H9 (cell line): ENCODE results near the gene SNX25. TPM values are rescaled to one million over a fixed set of nuclear protein-coding genes. Genes with fewer than 3 reads are reported as not detected.

Experiments
- DNase-seq: peaks from one replicate; pipeline ENCODE4 v3.0.0-alpha.2; 2017
- H2AFZ ChIP-seq: one replicate; pipeline ENCODE4 v1.6.1; 2013; ENCODE audit warnings: mild to moderate bottlenecking, low read length, control low read depth, moderate library complexity
- H2AK5ac ChIP-seq: 2 replicates; pipeline ENCODE4 v1.6.1; 2013; ENCODE audit warnings: low read length, control low read depth, mixed read lengths; ENCODE audit not compliant: insufficient read length
- H2BK120ac ChIP-seq: one replicate; pipeline ENCODE4 v1.6.1; 2013; ENCODE audit warnings: low read depth, mild to moderate bottlenecking, low read length, control low read depth, inconsistent platforms; ENCODE audit not compliant: poor library complexity, severe bottlenecking
- H2BK12ac ChIP-seq: 2 replicates; pipeline ENCODE4 v1.6.1; 2013; ENCODE audit warnings: low read length, control low read depth, mixed read lengths, low read depth; ENCODE audit not compliant: insufficient read length
- H2BK15ac ChIP-seq: 2 replicates; pipeline ENCODE4 v1.6.1; 2013; ENCODE audit warnings: low read depth, low read length, control low read depth
- H2BK20ac ChIP-seq: one replicate; pipeline ENCODE4 v1.6.1; 2013; ENCODE audit warnings: low read depth, mild to moderate bottlenecking, low read length, control low read depth, inconsistent platforms; ENCODE audit not compliant: poor library complexity, severe bottlenecking
- H2BK5ac ChIP-seq: 2 replicates; pipeline ENCODE4 v1.6.1; 2013; ENCODE audit warnings: low read length, control low read depth, mixed read lengths; ENCODE audit not compliant: insufficient read length
- H3K14ac ChIP-seq: 2 replicates; pipeline ENCODE4 v1.6.1; 2013; ENCODE audit warnings: low read length, control low read depth; ENCODE audit not compliant: insufficient read depth
- H3K18ac ChIP-seq: 2 replicates; pipeline ENCODE4 v1.6.1; 2013; ENCODE audit warnings: low read depth, mild to moderate bottlenecking, mixed read lengths, low read length, control low read depth; ENCODE audit not compliant: insufficient read length
- H3K23ac ChIP-seq: 2 replicates; pipeline ENCODE4 v1.6.1; 2013; ENCODE audit warnings: low read length, control low read depth, mixed read lengths, low read depth; ENCODE audit not compliant: insufficient read length
- H3K23me2 ChIP-seq: 2 replicates; pipeline ENCODE4 v1.6.1; 2013; ENCODE audit warnings: low read depth, mild to moderate bottlenecking, mixed read lengths, low read length, control low read depth; ENCODE audit not compliant: insufficient read length, poor library complexity, severe bottlenecking
- H3K27ac ChIP-seq: 2 replicates; pipeline ENCODE4 v1.5.1; 2013; ENCODE audit warnings: low read length, control low read depth, mixed read lengths, low read depth; ENCODE audit not compliant: insufficient read length
- H3K27me3 ChIP-seq: 2 replicates; pipeline ENCODE4 v1.6.1; 2013; ENCODE audit warnings: low read length, control low read depth, inconsistent platforms; ENCODE audit not compliant: insufficient read depth
- H3K4ac ChIP-seq: 2 replicates; pipeline ENCODE4 v1.6.1; 2013; ENCODE audit warnings: low read depth, mild to moderate bottlenecking, control low read depth, inconsistent platforms, low read length, moderate library complexity
- H3K4me1 ChIP-seq: 2 replicates; pipeline ENCODE4 v1.6.1; 2013; ENCODE audit warnings: low read length, control low read depth, inconsistent platforms; ENCODE audit not compliant: insufficient read depth
- H3K4me2 ChIP-seq: 2 replicates; pipeline ENCODE4 v1.6.1; 2013; ENCODE audit warnings: low read length, control low read depth, mixed read lengths; ENCODE audit not compliant: insufficient read length, insufficient read depth
- H3K56ac ChIP-seq: 2 replicates; pipeline ENCODE4 v1.6.1; 2013; ENCODE audit warnings: low read depth, mild to moderate bottlenecking, mixed read lengths, low read length, control low read depth; ENCODE audit not compliant: insufficient read length
- H3K79me1 ChIP-seq: 2 replicates; pipeline ENCODE4 v1.6.1; 2013; ENCODE audit warnings: low read depth, mild to moderate bottlenecking, moderate library complexity, low read length, control low read depth, inconsistent platforms; ENCODE audit not compliant: insufficient read depth, poor library complexity, severe bottlenecking
- H3K79me2 ChIP-seq: 2 replicates; pipeline ENCODE4 v1.6.1; 2013; ENCODE audit warnings: low read length, control low read depth, inconsistent platforms; ENCODE audit not compliant: insufficient read depth
- H3K9ac ChIP-seq: 2 replicates; pipeline ENCODE4 v1.6.1; 2013; ENCODE audit warnings: low read length, control low read depth, mixed read lengths; ENCODE audit not compliant: insufficient read length; ENCODE audit errors: extremely low read depth
- H3K9me3 ChIP-seq: one replicate; pipeline ENCODE4 v1.6.1; 2013; ENCODE audit warnings: low read depth, low read length, inconsistent platforms; ENCODE audit not compliant: control insufficient read depth
- H3T11ph ChIP-seq: one replicate; pipeline ENCODE4 v1.6.1; 2013; ENCODE audit warnings: mild to moderate bottlenecking, low read length, control low read depth, inconsistent platforms
- H4K20me1 ChIP-seq: one replicate; pipeline ENCODE4 v1.6.1; 2013; ENCODE audit not compliant: control insufficient read depth, insufficient read length, insufficient read depth
- H4K5ac ChIP-seq: 2 replicates; pipeline ENCODE4 v1.6.1; 2013; ENCODE audit warnings: low read depth, mild to moderate bottlenecking, mixed read lengths, low read length, control low read depth; ENCODE audit not compliant: insufficient read length
- H4K8ac ChIP-seq: replicated peaks from 2 replicates; pipeline ENCODE4 v1.6.1; 2013; ENCODE audit warnings: low read length, control low read depth, mixed read lengths, low read depth; ENCODE audit not compliant: insufficient read length
- H4K91ac ChIP-seq: 2 replicates; pipeline ENCODE4 v1.6.1; 2013; ENCODE audit warnings: low read depth, mild to moderate bottlenecking, moderate library complexity, mixed read lengths, low read length, control low read depth; ENCODE audit not compliant: insufficient read length
- H3K27ac Mint-ChIP-seq, 3 experiments: 2 replicates in 2 of 3; 3 replicates in 1 of 3; pipeline ENCODE4 v1.8.0; 2020 to 2021; ENCODE audit warnings: mixed read lengths in 3 of 3, mild to moderate bottlenecking in 1 of 3, moderate library complexity in 1 of 3
- H3K27me3 Mint-ChIP-seq: 2 replicates; pipeline ENCODE4 v1.8.0; 2021; ENCODE audit warnings: low read depth, mild to moderate bottlenecking, moderate library complexity, mixed read lengths
- H3K36me3 Mint-ChIP-seq, 3 experiments: 2 replicates in 2 of 3; 3 replicates in 1 of 3; pipeline ENCODE4 v1.8.0; 2020 to 2021; ENCODE audit warnings: low read depth in 3 of 3, mixed read lengths in 3 of 3; ENCODE audit not compliant: insufficient read depth in 1 of 3
- H3K4me1 Mint-ChIP-seq, 2 experiments: 2 replicates each; pipeline ENCODE4 v1.8.0; 2020; ENCODE audit warnings: mixed read lengths in 2 of 2
- H3K4me3 Mint-ChIP-seq, 2 experiments: 2 replicates in 1 of 2; 3 replicates in 1 of 2; pipeline ENCODE4 v1.8.0; 2020 to 2021; ENCODE audit warnings: mild to moderate bottlenecking in 2 of 2, mixed read lengths in 2 of 2, moderate library complexity in 1 of 2
- H3K9me3 Mint-ChIP-seq, 2 experiments: 2 replicates in 1 of 2; 3 replicates in 1 of 2; pipeline ENCODE4 v1.8.0; 2020; ENCODE audit warnings: mild to moderate bottlenecking in 2 of 2, mixed read lengths in 2 of 2, moderate library complexity in 1 of 2
- total RNA-seq: library from RNA; stranded (reverse); gene quantifications from 2 replicates; pipeline ENCODE4 v1.2.1, GENCODE V29; 2021
- TF ChIP-seq, protein P1 (sequence below): fragments of 200-600 bp; sonication (generic); conservative IDR thresholded peaks from 3 replicates; pipeline ENCODE4 v1.8.0; 2021; ENCODE audit warnings: antibody characterized with exemption, mild to moderate bottlenecking

The SNX25 gene
- total RNA-seq, 1 experiment from 2014 or later = 28.2 TPM

DNA sequence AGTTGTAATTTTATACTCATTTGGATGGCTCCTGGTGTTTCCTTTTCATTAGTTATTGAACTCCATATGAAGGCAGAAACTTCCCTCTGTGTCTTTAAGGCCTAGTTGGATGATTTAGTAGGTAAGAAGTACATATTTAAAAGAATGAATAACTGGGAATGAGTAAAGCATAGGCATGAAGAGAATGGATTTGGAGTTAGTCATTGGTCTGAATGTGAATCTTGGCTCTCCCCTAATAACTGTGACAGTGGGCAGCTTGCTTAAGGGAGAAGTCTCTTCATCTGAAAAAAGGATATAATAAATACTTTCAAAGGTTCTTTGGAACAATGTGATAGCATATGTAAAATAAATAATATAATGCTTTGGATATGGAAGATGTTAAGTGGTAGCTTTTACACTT is 13.2 kb downstream of the SNX25 start:
- TF ChIP-seq, protein P1, sequence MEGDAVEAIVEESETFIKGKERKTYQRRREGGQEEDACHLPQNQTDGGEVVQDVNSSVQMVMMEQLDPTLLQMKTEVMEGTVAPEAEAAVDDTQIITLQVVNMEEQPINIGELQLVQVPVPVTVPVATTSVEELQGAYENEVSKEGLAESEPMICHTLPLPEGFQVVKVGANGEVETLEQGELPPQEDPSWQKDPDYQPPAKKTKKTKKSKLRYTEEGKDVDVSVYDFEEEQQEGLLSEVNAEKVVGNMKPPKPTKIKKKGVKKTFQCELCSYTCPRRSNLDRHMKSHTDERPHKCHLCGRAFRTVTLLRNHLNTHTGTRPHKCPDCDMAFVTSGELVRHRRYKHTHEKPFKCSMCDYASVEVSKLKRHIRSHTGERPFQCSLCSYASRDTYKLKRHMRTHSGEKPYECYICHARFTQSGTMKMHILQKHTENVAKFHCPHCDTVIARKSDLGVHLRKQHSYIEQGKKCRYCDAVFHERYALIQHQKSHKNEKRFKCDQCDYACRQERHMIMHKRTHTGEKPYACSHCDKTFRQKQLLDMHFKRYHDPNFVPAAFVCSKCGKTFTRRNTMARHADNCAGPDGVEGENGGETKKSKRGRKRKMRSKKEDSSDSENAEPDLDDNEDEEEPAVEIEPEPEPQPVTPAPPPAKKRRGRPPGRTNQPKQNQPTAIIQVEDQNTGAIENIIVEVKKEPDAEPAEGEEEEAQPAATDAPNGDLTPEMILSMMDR = no peak
- Histone ChIP-seq H2AFZ (no peak overlapping the region), H3K27me3 (no peaks in the 10 kb centered on the region), H2BK12ac (no peak overlapping the region), H2BK120ac (no peak overlapping the region), H3K56ac (no peak overlapping the region), H2BK15ac (no peak overlapping the region), H4K91ac (no peak overlapping the region), H2BK20ac (no peak overlapping the region), H3K4ac (no peak overlapping the region), H3K4me2 (no peak overlapping the region), H3K14ac (no peak overlapping the region), H2BK5ac (no peak overlapping the region), H3K9me3 (no peaks in the 10 kb centered on the region), H3K9ac (no peak overlapping the region), H3K23ac (no peak overlapping the region), H3K79me2 (peaks cover 4% of the 10 kb centered on the region; the same call in 1 of the 2 replicates), H2AK5ac (no peak overlapping the region), H4K8ac (no peak overlapping the region), H3K4me1 (no peaks in the 10 kb centered on the region; the same call in 1 of the 2 replicates), H3K23me2 (peaks cover 3% of the 10 kb centered on the region), H4K5ac (no peak overlapping the region), H3K79me1 (peaks cover 15% of the 10 kb centered on the region), H4K20me1 (no peaks in the 10 kb centered on the region), H3K18ac (no peak overlapping the region), H3K27ac (no peak overlapping the region), H3T11ph (no peak overlapping the region)
- Mint-ChIP-seq H3K9me3 (no peaks in the 10 kb centered on the region; a peak in 1 of 5 replicates), H3K27me3 (no peaks in the 10 kb centered on the region), H3K4me3 (no peak overlapping the region), H3K4me1 (peaks cover 10% of the 10 kb centered on the region in 2 experiments), H3K27ac (no peak overlapping the region), H3K36me3 (peaks cover 0 to 4% (median 3%) of the 10 kb centered on the region in 3 experiments; a peak in 2 of 7 replicates)
- DNase-seq = no peak
